CD14-positive monocyte (primary cell): ENCODE measurements around the gene SLC6A2. TPM values are rescaled to one million over a fixed set of nuclear protein-coding genes. Genes with fewer than 3 reads are reported as not detected.
A peak's percentile ranks its signal among the peaks of the same experiment; 100 is the strongest.

Experiments used
- DNase-seq, 3 donors: peaks; one replicate each; pipeline ENCODE4 v3.0.0-alpha.2; 2011 to 2022
- H2AFZ ChIP-seq: 2 replicates; pipeline ENCODE4 v1.6.0; 2012; ENCODE audit warnings: mild to moderate bottlenecking, low read depth, low read length, inconsistent platforms; ENCODE audit not compliant: insufficient read depth, poor library complexity, severe bottlenecking
- H3K27ac ChIP-seq, 2 donors: 1 replicate in 1 of 2; 2 replicates in 1 of 2; pipeline ENCODE4 v1.5.1; 2012 to 2013; ENCODE audit warnings: low read length in 2 of 2, control low read depth in 1 of 2, inconsistent platforms in 1 of 2, low read depth in 1 of 2, mild to moderate bottlenecking in 1 of 2
- H3K27me3 ChIP-seq, 2 donors: one replicate each; pipeline versions ENCODE4 v1.6.0 to v1.6.1; 2011 to 2013; ENCODE audit warnings: low read length in 2 of 2; ENCODE audit not compliant: control insufficient read depth in 2 of 2, insufficient read depth in 2 of 2
- H3K36me3 ChIP-seq, 2 donors: replicated peaks in 1 of 2; 1 replicate in 1 of 2; 2 replicates in 1 of 2; pipeline versions ENCODE4 v1.5.1 to v1.6.1; 2012 to 2013; ENCODE audit warnings: low read length in 2 of 2, control low read depth in 1 of 2, inconsistent platforms in 1 of 2, mild to moderate bottlenecking in 1 of 2; ENCODE audit not compliant: insufficient read depth in 2 of 2, control insufficient read depth in 1 of 2
- H3K4me1 ChIP-seq, 2 donors: 1 replicate in 1 of 2; 2 replicates in 1 of 2; pipeline versions ENCODE4 v1.5.1 to v1.6.1; 2012 to 2013; ENCODE audit warnings: low read length in 2 of 2, control low read depth in 1 of 2, inconsistent platforms in 1 of 2, mild to moderate bottlenecking in 1 of 2, moderate library complexity in 1 of 2; ENCODE audit not compliant: insufficient read depth in 2 of 2, control insufficient read depth in 1 of 2
- H3K4me2 ChIP-seq: replicated peaks from 2 replicates; pipeline ENCODE3; 2012; ENCODE audit warnings: low read length, moderate library complexity, mild to moderate bottlenecking; ENCODE audit not compliant: poor library complexity, severe bottlenecking; ENCODE audit errors: extremely low read depth
- H3K4me3 ChIP-seq, 3 experiments: fragments of 200-600 bp in 1 of 3; sonication (generic) in 1 of 3; replicated peaks in 1 of 3; 1 replicate in 2 of 3; 2 replicates in 1 of 3; pipeline ENCODE4 v1.5.1; 2011 to 2013; ENCODE audit warnings: low read length in 3 of 3, mild to moderate bottlenecking in 3 of 3, control low read depth in 2 of 3, low read depth in 2 of 3, inconsistent platforms in 1 of 3, moderate library complexity in 1 of 3
- H3K79me2 ChIP-seq: 2 replicates; pipeline ENCODE4 v1.6.0; 2012; ENCODE audit warnings: mild to moderate bottlenecking, control low read depth, inconsistent platforms, low read length, moderate library complexity; ENCODE audit not compliant: insufficient read depth
- H3K9ac ChIP-seq: 2 replicates; pipeline ENCODE4 v1.6.0; 2017; ENCODE audit warnings: low read length, mild to moderate bottlenecking; ENCODE audit not compliant: insufficient read depth, poor library complexity, severe bottlenecking
- H3K9me3 ChIP-seq, 2 donors: replicated peaks in 1 of 2; 1 replicate in 1 of 2; 2 replicates in 1 of 2; pipeline versions ENCODE4 v1.5.1 to v1.6.1; 2012 to 2013; ENCODE audit warnings: low read length in 2 of 2, control low read depth in 1 of 2; ENCODE audit not compliant: control insufficient read depth in 1 of 2, insufficient read depth in 1 of 2
- H4K20me1 ChIP-seq: 2 replicates; pipeline ENCODE4 v1.6.0; 2012; ENCODE audit warnings: mild to moderate bottlenecking, low read length, control low read depth, moderate library complexity; ENCODE audit not compliant: insufficient read depth
- H3K27ac Mint-ChIP-seq, 7 donors: one replicate each; pipeline ENCODE4 v1.8.0; 2020; ENCODE audit warnings: mild to moderate bottlenecking in 7 of 7, mixed read lengths in 7 of 7, moderate library complexity in 6 of 7, inconsistent platforms in 2 of 7
- H3K27me3 Mint-ChIP-seq, 3 donors: one replicate each; pipeline ENCODE4 v1.8.0; 2021 to 2022; ENCODE audit warnings: low read depth in 3 of 3, mild to moderate bottlenecking in 3 of 3, mixed read lengths in 3 of 3, moderate library complexity in 3 of 3, inconsistent platforms in 1 of 3
- H3K36me3 Mint-ChIP-seq, 2 donors: one replicate each; pipeline ENCODE4 v1.8.0; 2020; ENCODE audit warnings: mixed read lengths in 2 of 2, inconsistent platforms in 1 of 2, mild to moderate bottlenecking in 1 of 2
- H3K4me1 Mint-ChIP-seq: one replicate; pipeline ENCODE4 v1.8.0; 2020; ENCODE audit warnings: mild to moderate bottlenecking, mixed read lengths
- H3K4me3 Mint-ChIP-seq, 2 donors: one replicate each; pipeline ENCODE4 v1.8.0; 2020; ENCODE audit warnings: mild to moderate bottlenecking in 2 of 2, mixed read lengths in 2 of 2, moderate library complexity in 1 of 2
- H3K9me3 Mint-ChIP-seq, 7 donors: one replicate each; pipeline ENCODE4 v1.8.0; 2020 to 2022; ENCODE audit warnings: mixed read lengths in 7 of 7, mild to moderate bottlenecking in 6 of 7, moderate library complexity in 6 of 7, inconsistent platforms in 2 of 7
- WGBS: methylation state at CpG from one replicate; pipeline ENCODE4 v1.1.5; 2013; ENCODE audit warnings: missing lambda C conversion rate; ENCODE audit not compliant: insufficient coverage; 5-methylcytosine and 5-hydroxymethylcytosine counted together
- intact Hi-C, 2 donors: fragments of 100-400 bp; cut with micrococcal nuclease; formaldehyde crosslinking; loops; one replicate each; pipeline versions ENCODE4 v1.15.0 to v1.15.1; 2023
- polyA plus RNA-seq, 3 donors: library from polyadenylated mRNA; depleted of rRNA in 1 of 3; unstranded in 2 of 3; stranded (reverse) in 1 of 3; fragments of 300-500 nt in 2 of 3; fragments of >200 nt in 1 of 3; fragmentation: Illumina TruSeq in 2 of 3; gene quantifications; 1 replicate in 2 of 3; 2 replicates in 1 of 3; pipeline ENCODE4 v1.2.3, GENCODE V29; 2012 to 2021
- TF ChIP-seq, protein P1 (sequence below): fragments of 200-600 bp; IDR thresholded peaks from one replicate; pipeline ENCODE4 v1.8.0; 2022; ENCODE audit warnings: antibody characterized with exemption, mild to moderate bottlenecking

The SLC6A2 gene
- polyA plus RNA-seq, 3 donors: not detected

DNA sequence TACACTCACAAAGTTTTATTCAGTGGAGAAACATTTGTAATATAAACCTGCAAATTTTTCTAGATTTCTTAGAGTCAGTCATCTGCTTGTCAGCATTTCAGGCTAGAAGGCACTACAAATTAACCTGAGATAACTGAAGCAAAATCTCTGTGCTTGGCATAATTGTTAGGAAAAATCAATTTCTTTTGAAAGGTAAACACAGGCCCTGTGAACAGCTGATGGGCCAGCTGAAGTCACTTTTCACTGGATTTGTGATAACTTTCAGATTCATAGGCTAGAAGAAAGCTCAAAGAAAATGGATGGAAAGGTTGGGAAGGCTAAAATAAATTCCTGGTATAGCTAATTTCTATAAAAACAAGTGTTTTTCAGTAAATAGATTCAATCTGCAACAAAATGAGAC, 34.0 kb upstream of the SLC6A2 start:
- Histone ChIP-seq H3K27ac (no peak overlapping the region), H3K79me2 (no peaks in the 10 kb centered on the region), H4K20me1 (no peaks in the 10 kb centered on the region), H3K27me3 (no peaks in the 10 kb centered on the region), H3K4me2 (no peak overlapping the region), H3K36me3 (no peaks in the 10 kb centered on the region), H3K4me3 (no peak overlapping the region), H3K9me3 (no peaks in the 10 kb centered on the region), H3K9ac (no peak overlapping the region), H2AFZ (no peak overlapping the region), H3K4me1 (peaks cover 0 to 7% of the 10 kb centered on the region in 2 donors)
- TF ChIP-seq, protein P1, sequence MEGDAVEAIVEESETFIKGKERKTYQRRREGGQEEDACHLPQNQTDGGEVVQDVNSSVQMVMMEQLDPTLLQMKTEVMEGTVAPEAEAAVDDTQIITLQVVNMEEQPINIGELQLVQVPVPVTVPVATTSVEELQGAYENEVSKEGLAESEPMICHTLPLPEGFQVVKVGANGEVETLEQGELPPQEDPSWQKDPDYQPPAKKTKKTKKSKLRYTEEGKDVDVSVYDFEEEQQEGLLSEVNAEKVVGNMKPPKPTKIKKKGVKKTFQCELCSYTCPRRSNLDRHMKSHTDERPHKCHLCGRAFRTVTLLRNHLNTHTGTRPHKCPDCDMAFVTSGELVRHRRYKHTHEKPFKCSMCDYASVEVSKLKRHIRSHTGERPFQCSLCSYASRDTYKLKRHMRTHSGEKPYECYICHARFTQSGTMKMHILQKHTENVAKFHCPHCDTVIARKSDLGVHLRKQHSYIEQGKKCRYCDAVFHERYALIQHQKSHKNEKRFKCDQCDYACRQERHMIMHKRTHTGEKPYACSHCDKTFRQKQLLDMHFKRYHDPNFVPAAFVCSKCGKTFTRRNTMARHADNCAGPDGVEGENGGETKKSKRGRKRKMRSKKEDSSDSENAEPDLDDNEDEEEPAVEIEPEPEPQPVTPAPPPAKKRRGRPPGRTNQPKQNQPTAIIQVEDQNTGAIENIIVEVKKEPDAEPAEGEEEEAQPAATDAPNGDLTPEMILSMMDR: no peak
- Mint-ChIP-seq H3K9me3 (peaks cover 0 to 9% (median 6%) of the 10 kb centered on the region in 7 donors), H3K27me3 (peaks cover 0 to 2% (median 0%) of the 10 kb centered on the region in 3 donors), H3K36me3 (no peaks in the 10 kb centered on the region), H3K4me3 (no peak overlapping the region), H3K27ac (no peak overlapping the region), H3K4me1 (no peaks in the 10 kb centered on the region)
- DNase-seq: no peak
- intact Hi-C loops: no loop called here

DNA sequence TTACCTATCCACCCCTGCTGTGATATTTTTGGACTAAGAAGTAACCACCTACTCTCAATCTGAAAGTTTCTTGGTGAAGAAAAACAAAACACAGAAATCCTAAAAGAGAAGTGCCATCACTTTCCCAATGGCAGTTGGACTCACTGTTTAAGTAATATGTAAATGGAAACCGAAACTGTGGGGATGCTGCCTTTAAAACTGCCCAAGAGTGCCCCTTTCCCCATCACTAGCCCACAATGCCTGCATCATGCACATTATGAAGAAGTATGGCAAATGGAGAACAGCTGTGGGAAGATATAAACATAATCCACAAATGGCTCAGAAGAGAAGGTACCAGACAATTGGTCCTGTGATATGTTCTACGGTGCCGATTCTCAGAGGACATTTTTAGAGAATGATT, 33.5 kb upstream of the SLC6A2 start:
- TF ChIP-seq, protein P1: no peak
- Histone ChIP-seq H2AFZ (no peak overlapping the region), H3K27ac (no peak overlapping the region), H3K27me3 (no peaks in the 10 kb centered on the region), H4K20me1 (no peaks in the 10 kb centered on the region), H3K9ac (no peak overlapping the region), H3K4me3 (no peak overlapping the region), H3K36me3 (no peaks in the 10 kb centered on the region), H3K4me1 (peaks cover 0 to 7% of the 10 kb centered on the region in 2 donors), H3K79me2 (no peaks in the 10 kb centered on the region), H3K4me2 (no peak overlapping the region), H3K9me3 (no peaks in the 10 kb centered on the region)
- WGBS: no CpG with 5 or more reads among the region's 3 CpGs
- peak in 2 of 3 donors; percentile 13 to 35 for DNase-seq
- H3K9me3 Mint-ChIP-seq: peaks cover 0 to 6% (median 3%) of the 10 kb centered on the region in 7 donors
- H3K27me3 Mint-ChIP-seq: peaks cover 0 to 2% (median 0%) of the 10 kb centered on the region in 3 donors
- no peaks in the 10 kb centered on the region for H3K4me1 Mint-ChIP-seq
- H3K4me3 Mint-ChIP-seq: no peak overlapping the region
- intact Hi-C loops: no loop called here
- no peaks in the 10 kb centered on the region for H3K36me3 Mint-ChIP-seq
- H3K27ac Mint-ChIP-seq: no peak overlapping the region
